GM12878 (cell line): ENCODE data around the gene PGAP6. TPM values are rescaled to one million over a fixed set of nuclear protein-coding genes. Genes with fewer than 3 reads are reported as not detected.

Source experiments
- ATAC-seq: fragments of 200-7000 bp; cut with Tn5 transposase; 3 replicates; pipeline ENCODE4 v1.9.1; 2020; ENCODE audit warnings: mild to moderate bottlenecking, moderate library complexity
- BruUV-seq: library from RNA; stranded (reverse); fragments of 400-500 nt; replicated peaks from 2 replicates; lab custom pipeline; 2021; lab: Mats Ljungman, UMichigan
- CTCF ChIA-PET: fragments of 300-600 bp; sonication (Branson Sonifier 250); formaldehyde crosslinking; extraction: SDS; loops from one replicate; lab custom pipeline; 2021; ENCODE audit warnings: inconsistent platforms; lab: Yijun Ruan, JAX
- POLR2A ChIA-PET: fragments of 350-600 bp; formaldehyde crosslinking; extraction: SDS; loops from one replicate; lab custom pipeline; 2021; ENCODE audit warnings: inconsistent platforms; lab: Charles Lee
- RAD21 ChIA-PET: fragments of 300-600 bp; sonication (Branson Sonifier 250); formaldehyde crosslinking; loops from one replicate; lab custom pipeline; 2023; ENCODE audit warnings: antibody characterized with exemption; ENCODE audit not compliant: unreplicated experiment; lab: Charles Lee
- SMC1A ChIA-PET: fragments of 300-600 bp; sonication (Branson Sonifier 250); formaldehyde crosslinking; loops from one replicate; lab custom pipeline; 2023; ENCODE audit not compliant: unreplicated experiment, uncharacterized antibody; lab: Charles Lee
- DNase-seq: peaks from one replicate; pipeline ENCODE4 v3.0.0-alpha.2; 2011; ENCODE audit warnings: low read depth, low spot score
- FAIRE-seq: peaks from 3 replicates; lab custom pipeline; 2011; peaks lifted over from hg19 to GRCh38; lab: Jason Lieb, UNC
- H2AFZ ChIP-seq: 2 replicates; pipeline ENCODE4 v1.6.0; 2011; ENCODE audit warnings: low read depth, low read length, control low read depth; ENCODE audit not compliant: control insufficient read depth
- H3K27ac ChIP-seq: 2 replicates; pipeline ENCODE4 v1.5.1; 2011; ENCODE audit warnings: control low read depth; ENCODE audit not compliant: control insufficient read depth, insufficient read depth
- H3K27me3 ChIP-seq, 2 experiments: replicated peaks in 1 of 2; 2 replicates each; pipeline versions ENCODE4 v1.6.0 to v1.6.1; 2011; ENCODE audit warnings: low read length in 1 of 2; ENCODE audit not compliant: control insufficient read depth in 2 of 2, insufficient read depth in 2 of 2
- H3K36me3 ChIP-seq, 2 experiments: 2 replicates each; pipeline ENCODE4 v1.5.1; 2011; ENCODE audit warnings: low read length in 1 of 2; ENCODE audit not compliant: control insufficient read depth in 2 of 2, insufficient read depth in 2 of 2
- H3K4me1 ChIP-seq: 2 replicates; pipeline ENCODE4 v1.6.1; 2011; ENCODE audit warnings: mild to moderate bottlenecking, low read length, moderate library complexity, mixed read lengths; ENCODE audit not compliant: control insufficient read depth, insufficient read depth
- H3K4me2 ChIP-seq: 2 replicates; pipeline ENCODE4 v1.6.0; 2011; ENCODE audit warnings: control low read depth; ENCODE audit not compliant: control insufficient read depth, insufficient read depth
- H3K4me3 ChIP-seq: fragments of 200-600 bp; sonication (generic); 2 replicates; pipeline ENCODE4 v1.5.1; 2016
- H3K79me2 ChIP-seq: 2 replicates; pipeline ENCODE4 v1.6.0; 2011; ENCODE audit warnings: low read length; ENCODE audit not compliant: control insufficient read depth, insufficient read depth
- H3K9ac ChIP-seq: 2 replicates; pipeline ENCODE4 v1.8.0; 2011; ENCODE audit warnings: low read length, control low read depth, mixed read lengths; ENCODE audit not compliant: control insufficient read depth, insufficient read depth
- H3K9me3 ChIP-seq: replicated peaks from 3 replicates; pipeline ENCODE4 v1.5.1; 2011; ENCODE audit warnings: mild to moderate bottlenecking, low read length; ENCODE audit not compliant: control insufficient read depth, insufficient read depth
- H4K20me1 ChIP-seq: 2 replicates; pipeline ENCODE4 v1.6.0; 2011; ENCODE audit not compliant: control insufficient read depth, insufficient read depth
- ASH2L ChIP-seq: fragments of 300-600, 200-600 bp; sonication (generic); IDR thresholded peaks from 2 replicates; pipeline ENCODE4 v1.6.1; 2017; ENCODE audit warnings: low read depth, mild to moderate bottlenecking, borderline replicate concordance
- BHLHE40 ChIP-seq, 2 experiments: fragments of 450-650 bp in 1 of 2; IDR thresholded peaks; 2 replicates each; pipeline ENCODE4 v1.6.1; 2011 to 2017; ENCODE audit warnings: low read depth in 2 of 2, borderline replicate concordance in 1 of 2, improper control_type of control experiment in 1 of 2, low read length in 1 of 2, mild to moderate bottlenecking in 1 of 2
- E4F1 ChIP-seq: fragments of 450-650 bp; IDR thresholded peaks from 2 replicates; pipeline ENCODE4 v1.6.1; 2018; ENCODE audit warnings: borderline replicate concordance, mild to moderate bottlenecking; ENCODE audit not compliant: partially characterized antibody
- MTA3 ChIP-seq: IDR thresholded peaks from 2 replicates; pipeline ENCODE4 v1.6.1; 2012; ENCODE audit warnings: low read length, inconsistent platforms, borderline replicate concordance
- NR2C1 ChIP-seq: fragments of 450-650 bp; IDR thresholded peaks from 2 replicates; pipeline ENCODE4 v1.6.1; 2017; ENCODE audit warnings: antibody characterized with exemption, mild to moderate bottlenecking, moderate library complexity
- PML ChIP-seq: IDR thresholded peaks from 2 replicates; pipeline ENCODE4 v1.6.1; 2012; ENCODE audit warnings: low read length, inconsistent platforms
- SREBF2 ChIP-seq: IDR thresholded peaks from 2 replicates; pipeline ENCODE4 v1.6.1; 2012; ENCODE audit warnings: mild to moderate bottlenecking, low read length
- STAT3 ChIP-seq: IDR thresholded peaks from 2 replicates; pipeline ENCODE4 v1.6.1; 2011; ENCODE audit warnings: low read depth, low read length, improper control_type of control experiment
- WGBS: methylation state at CpG from one replicate; pipeline ENCODE4 v1.1.6; 2016; ENCODE audit warnings: low lambda C conversion rate; ENCODE audit not compliant: insufficient replicate concordance, insufficient coverage; ENCODE audit errors: missing lambda C conversion rate; 5-methylcytosine and 5-hydroxymethylcytosine counted together
- in situ Hi-C: fragments of 300-500 bp; cut with MboI; formaldehyde crosslinking; loops from 9 replicates; pipeline ENCODE4 v1.14.3; 2018; ENCODE audit warnings: mixed read lengths
- intact Hi-C: fragments of 100-400 bp; cut with micrococcal nuclease; formaldehyde crosslinking; loops from one replicate; pipeline ENCODE4 v1.14.2; 2022; ENCODE audit not compliant: unreplicated experiment
- polyA plus RNA-seq, 11 experiments: library from polyadenylated mRNA; depleted of rRNA in 4 of 11; unstranded in 6 of 11; stranded (reverse) in 5 of 11; fragments of >200 nt; fragmentation: Nextera tagmentation in 4 of 11; fragmentation: Illumina TruSeq in 1 of 11; extraction: Ambion mirVana in 4 of 11; extraction: Trizol in 1 of 11; gene quantifications; 1 replicate in 1 of 11; 2 replicates in 10 of 11; pipeline versions ENCODE4 v1.2.1 to v1.2.3, GENCODE V29; 2011 to 2016; ENCODE audit warnings: inconsistent platforms in 2 of 11, missing spikeins in 2 of 11, low read depth in 1 of 11
- total RNA-seq, 4 experiments: library from RNA; depleted of rRNA in 3 of 4; stranded (reverse); fragments of >200 nt in 3 of 4; fragmentation: Illumina TruSeq in 1 of 4; extraction: Trizol in 1 of 4; gene quantifications; 2 replicates each; pipeline versions ENCODE4 v1.2.1 to v1.2.3, GENCODE V29; 2013 to 2021

PGAP6 gene
- total and polyA plus RNA-seq, 10 of the 15 experiments (the other 5 are each of a cell fraction or from before 2014, with no cell fraction given), result 0.76 to 48.8 (median 18.4) TPM

GRCh38 chr16:430904-431303 lies 49.1 kb upstream of the PGAP6 start:
- DNase-seq (no peak), FAIRE-seq (no peak), ATAC-seq (no peak)
- no peak for TF ChIP-seq PML
- TF ChIP-seq E4F1, result no peak
- TF ChIP-seq SREBF2, result no peak
- no peak for TF ChIP-seq MTA3
- TF ChIP-seq ASH2L, result no peak
- no peak for TF ChIP-seq STAT3
- no peak for TF ChIP-seq BHLHE40 (IDR thresholded peaks at IDR 0.05; ENCODE audit: borderline replicate concordance in 1 of 2, low read depth in 2 of 2, low read length in 1 of 2)
- no peak for TF ChIP-seq NR2C1
- ChIA-PET CTCF (interaction anchor here (0.7 to 1.2 kb wide), 2 partner anchors 39 to 81 kb away, joined by 3 to 4 read pairs; no protein-coding TSS in a partner anchor), RAD21 (no interaction called here), SMC1A (interaction anchor here (0.6 to 0.7 kb wide), 2 partner anchors 102 to 103 kb away, joined by 3 to 4 read pairs; no protein-coding TSS in a partner anchor), POLR2A (interaction anchor here (0.5 to 0.6 kb wide), 2 partner anchors 49 to 139 kb away, joined by 3 to 6 read pairs; no protein-coding TSS in a partner anchor)
- no peak overlapping the region for H2AFZ ChIP-seq
- intact Hi-C loops, result no loop called here
- no peaks in the 10 kb centered on the region for H3K36me3 ChIP-seq
- no peak overlapping the region for H3K4me3 ChIP-seq
- H3K9ac ChIP-seq, result no peak overlapping the region
- no peak overlapping the region for H3K27ac ChIP-seq
- in situ Hi-C loops, result no loop called here
- WGBS, result 97% methylated on average over 7 of the region's 7 CpGs
- no peaks in the 10 kb centered on the region for H3K27me3 ChIP-seq
- H3K4me1 ChIP-seq, result peaks cover 7% of the 10 kb centered on the region
- H3K79me2 ChIP-seq, result peaks cover 11% of the 10 kb centered on the region
- BruUV-seq, result TSS peak; percentile 32
- H3K4me2 ChIP-seq, result no peak overlapping the region
- no peaks in the 10 kb centered on the region for H3K9me3 ChIP-seq
- no peaks in the 10 kb centered on the region for H4K20me1 ChIP-seq
